AG10803 (cell line): ENCODE results near the gene MRPL14.

Experiments used
- DNase-seq: peaks from one replicate; pipeline ENCODE4 v3.0.0; 2010; ENCODE audit warnings: low read depth
- H3K4me3 ChIP-seq: 2 replicates; pipeline ENCODE4 v1.5.1; 2011; ENCODE audit warnings: mild to moderate bottlenecking, low read length, control low read depth
- CTCF ChIP-seq: conservative IDR thresholded peaks from 2 replicates; pipeline ENCODE4 v1.5.1; 2011; ENCODE audit warnings: mild to moderate bottlenecking, low read length, control low read depth, inconsistent platforms

The MRPL14 gene

GRCh38 chr6:44139351-44139743 lies 12.1 kb upstream of the MRPL14 start:
- H3K4me3 ChIP-seq, result no peak overlapping the region
- no peak for DNase-seq
- no peak for TF ChIP-seq CTCF

GRCh38 chr6:44138717-44139350 lies 11.6 kb upstream of the MRPL14 start:
- DNase-seq, result no peak
- TF ChIP-seq CTCF, result no peak

GRCh38 chr6:44135875-44136274 lies 8.6 kb upstream of the MRPL14 start:
- TF ChIP-seq CTCF, result no peak
- no peak overlapping the region for H3K4me3 ChIP-seq

More at GRCh38 chr6:44138717-44139350, 11.6 kb upstream of the MRPL14 start:
- no peak overlapping the region for H3K4me3 ChIP-seq

GRCh38 chr6:44135173-44135758 lies 8.0 kb upstream of the MRPL14 start:
- H3K4me3 ChIP-seq, result no peak overlapping the region

More at GRCh38 chr6:44135875-44136274, 8.6 kb upstream of the MRPL14 start:
- no peak for DNase-seq

GRCh38 chr6:44133981-44134711 lies 6.9 kb upstream of the MRPL14 start:
- no peak overlapping the region for H3K4me3 ChIP-seq
- no peak for TF ChIP-seq CTCF
- no peak for DNase-seq

More at GRCh38 chr6:44135173-44135758, 8.0 kb upstream of the MRPL14 start:
- no peak for TF ChIP-seq CTCF
- no peak for DNase-seq

GRCh38 chr6:44133003-44133931 lies 6.0 kb upstream of the MRPL14 start:
- TF ChIP-seq CTCF, result peak; percentile 21
- DNase-seq, result peak; percentile 55
- H3K4me3 ChIP-seq, result peak overlapping the region; percentile 22; the same call in 1 of the 2 replicates
